ENCODE measurements around the gene ERAS. TPM values are rescaled to one million over a fixed set of nuclear protein-coding genes. Genes with fewer than 3 reads are reported as not detected.
"Not testable (repeated sequence)": the region's sequence is repeated elsewhere in the genome, so short reads cannot be mapped to it uniquely, and the experiment has no call there.

Gene ERAS
- total and polyA plus RNA-seq, 2 donors, result 0.10 TPM; not detected in 1

DNA sequence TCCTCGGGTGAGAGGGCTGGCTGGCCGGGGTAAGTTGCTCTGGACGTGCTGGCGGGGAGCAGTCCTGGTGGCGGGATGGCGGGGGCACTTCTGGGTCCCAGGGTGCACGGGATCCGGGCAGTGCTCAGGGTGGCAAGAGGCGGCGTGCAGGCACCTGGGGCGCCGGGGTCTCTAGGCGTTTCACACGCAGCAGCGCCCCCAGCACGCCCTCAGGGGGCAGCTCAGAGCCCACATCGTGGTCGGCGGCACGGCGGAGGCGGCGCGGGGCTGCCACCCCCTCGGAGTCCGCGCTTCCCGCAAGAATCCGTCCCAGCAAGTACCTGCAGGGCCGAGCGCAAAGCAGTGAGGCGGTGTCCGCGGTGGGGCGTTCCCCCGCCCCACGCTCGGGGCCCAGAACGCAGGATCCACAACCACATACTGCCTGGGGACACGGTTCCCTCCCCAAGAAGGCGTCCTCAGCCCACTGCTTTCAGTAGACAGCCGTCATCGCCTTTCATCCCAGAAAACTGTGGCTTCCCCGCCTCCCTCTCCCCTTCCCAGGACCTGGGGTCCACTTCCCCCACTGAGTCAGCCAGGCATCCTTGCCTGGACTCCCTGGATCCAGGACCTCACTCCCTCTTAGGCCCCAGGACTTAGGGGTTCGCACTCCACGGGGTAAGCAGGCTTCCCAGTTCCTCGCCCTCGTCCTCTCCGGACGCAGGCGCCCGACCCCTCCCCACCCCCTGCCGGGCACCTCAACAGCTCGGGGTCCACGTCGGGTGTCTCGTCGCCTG is 5.0 kb downstream of the ERAS start:
- Histone ChIP-seq H3K36me3 (ENCODE audit: insufficient read depth) (no peaks in the 10 kb centered on the region), H3K27ac (ENCODE audit: low read depth) (no peak overlapping the region), H3K4me1 (ENCODE audit: insufficient read depth) (no peaks in the 10 kb centered on the region), H3K4me3 (ENCODE audit: low read depth, low read length) (no peak overlapping the region)
- WGBS, result 9% methylated on average over 56 of the region's 58 CpGs
- no peak for DNase-seq (ENCODE audit: extremely low spot score)

GRCh38 chrX:48831909-48832291 is 5.6 kb downstream of the ERAS start:
- Histone ChIP-seq H3K4me3 (ENCODE audit: low read depth, low read length) (no peak overlapping the region), H3K36me3 (ENCODE audit: insufficient read depth) (no peaks in the 10 kb centered on the region), H3K27ac (ENCODE audit: low read depth) (no peak overlapping the region), H3K4me1 (ENCODE audit: insufficient read depth) (no peaks in the 10 kb centered on the region)
- no peak for DNase-seq (ENCODE audit: extremely low spot score)
- WGBS, result 2% methylated on average over 53 of the region's 57 CpGs

DNA sequence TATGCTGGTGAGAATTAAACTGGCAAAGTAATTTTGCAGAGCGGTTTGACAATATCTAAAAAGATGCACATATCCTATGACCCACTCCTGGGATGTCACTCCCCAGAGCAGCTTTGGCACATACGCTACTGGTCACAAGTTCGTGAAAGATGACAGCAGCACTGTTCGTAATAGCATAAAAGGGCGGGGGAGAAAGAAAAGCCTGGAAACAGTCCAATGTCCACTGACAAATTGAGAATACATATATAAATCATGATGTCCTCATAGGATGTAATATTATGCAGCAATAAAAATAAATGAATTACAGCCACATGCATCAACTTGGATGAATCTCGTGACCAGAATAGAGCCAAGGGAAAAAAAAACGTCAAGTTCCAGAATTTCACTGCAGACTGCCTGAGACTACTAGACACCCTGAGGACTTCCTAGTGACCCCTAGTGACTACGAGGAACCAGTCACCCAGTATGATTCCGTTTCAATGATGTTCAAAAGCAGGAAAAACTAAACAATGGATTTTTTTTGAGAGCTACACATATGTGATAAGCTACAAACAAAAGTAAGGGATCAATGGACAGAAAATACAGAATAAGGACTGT is 7.3 kb downstream of the ERAS start:
- H3K4me3 ChIP-seq (ENCODE audit: low read depth, low read length), result no peak overlapping the region
- no peaks in the 10 kb centered on the region for H3K36me3 ChIP-seq (ENCODE audit: insufficient read depth)
- 31% methylated on average over 9 of the region's 9 CpGs for WGBS
- DNase-seq (ENCODE audit: extremely low spot score), result no peak
- H3K27ac ChIP-seq (ENCODE audit: low read depth), result no peak overlapping the region
- no peaks in the 10 kb centered on the region for H3K4me1 ChIP-seq (ENCODE audit: insufficient read depth)

DNA sequence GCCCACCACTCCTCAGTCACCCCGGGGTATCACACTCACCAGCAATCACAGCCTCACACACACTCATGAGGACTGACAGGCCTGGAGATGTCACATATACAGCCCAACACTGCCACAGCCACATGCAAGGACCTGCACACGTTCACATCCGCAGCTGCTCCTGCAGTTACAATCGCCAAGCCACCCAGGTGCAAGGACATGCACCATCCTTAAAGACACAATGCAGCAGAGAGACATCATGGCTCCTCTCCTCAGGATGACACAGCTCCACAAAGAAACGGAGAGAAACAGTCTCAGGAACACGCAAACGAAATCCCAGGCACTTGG is 8.0 kb downstream of the ERAS start:
- DNase-seq (ENCODE audit: extremely low spot score), result no peak
- no peak overlapping the region for H3K4me3 ChIP-seq (ENCODE audit: low read depth, low read length)
- 12% methylated on average over 7 of the region's 7 CpGs for WGBS
- H3K4me1 ChIP-seq (ENCODE audit: insufficient read depth), result no peaks in the 10 kb centered on the region
- H3K27ac ChIP-seq (ENCODE audit: low read depth), result no peak overlapping the region
- H3K36me3 ChIP-seq (ENCODE audit: insufficient read depth), result no peaks in the 10 kb centered on the region

GRCh38 chrX:48835524-48836329 is 9.4 kb downstream of the ERAS start, which contains the start of gene PCSK1N:
Gene PCSK1N, minus strand, starts transcription at chrX:48835610. Its CDS starts 78 bp downstream, at chrX:48835532.
- H3K4me1 ChIP-seq (ENCODE audit: insufficient read depth), result no peaks in the 10 kb centered on the region
- H3K4me3 ChIP-seq (ENCODE audit: low read depth, low read length), result peak within 1 kb of the TSS; percentile 9
- H3K36me3 ChIP-seq (ENCODE audit: insufficient read depth), result no peaks in the 10 kb centered on the region
- no peak for DNase-seq (ENCODE audit: extremely low spot score)
- H3K27ac ChIP-seq (ENCODE audit: low read depth), result no peak within 1 kb of the TSS
- WGBS, result 37% methylated on average over 15 of the region's 35 CpGs

DNA sequence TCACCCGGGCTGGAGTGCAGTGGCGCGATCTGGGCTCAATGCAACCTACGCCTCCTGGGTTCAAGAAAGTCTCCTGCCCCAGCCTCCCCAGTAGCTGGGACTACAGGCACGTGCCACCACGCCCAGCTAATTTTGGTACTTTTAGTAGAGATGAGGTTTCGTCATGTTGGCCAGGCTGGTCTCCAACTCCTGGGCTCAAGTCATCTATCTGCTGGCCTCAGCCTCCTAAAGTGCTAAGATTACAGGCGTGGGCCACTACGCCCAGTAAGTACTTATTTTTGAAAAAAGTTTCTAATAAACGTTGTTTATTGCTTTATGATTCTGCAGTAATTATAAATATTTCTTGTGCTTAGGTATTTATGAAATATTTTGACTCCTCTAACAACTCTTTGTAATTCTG is 13.4 kb downstream of the ERAS start:
- no peaks in the 10 kb centered on the region for H3K4me1 ChIP-seq (ENCODE audit: insufficient read depth)
- H3K27ac ChIP-seq (ENCODE audit: low read depth), result no peak overlapping the region
- H3K4me3 ChIP-seq (ENCODE audit: low read depth, low read length), result no peak overlapping the region
- H3K36me3 ChIP-seq (ENCODE audit: insufficient read depth), result no peaks in the 10 kb centered on the region
- 80% methylated on average over 10 of the region's 10 CpGs for WGBS
- no peak for DNase-seq (ENCODE audit: extremely low spot score)

- no peaks in the 10 kb centered on the region for H3K4me1 ChIP-seq (ENCODE audit: insufficient read depth)
- WGBS, result 60% methylated on average over 1 of the region's 1 CpG
- DNase-seq (ENCODE audit: extremely low spot score), result no peak
- no peak overlapping the region for H3K27ac ChIP-seq (ENCODE audit: low read depth)
- no peak overlapping the region for H3K4me3 ChIP-seq (ENCODE audit: low read depth, low read length)
- no peaks in the 10 kb centered on the region for H3K36me3 ChIP-seq (ENCODE audit: insufficient read depth)
These were observed 22.5 kb downstream of the ERAS start for GRCh38 chrX:48848847-48849246.

GRCh38 chrX:48852857-48853256 is 26.5 kb downstream of the ERAS start:
- Histone ChIP-seq H3K36me3 (ENCODE audit: insufficient read depth) (no peaks in the 10 kb centered on the region), H3K27ac (ENCODE audit: low read depth) (no peak overlapping the region), H3K4me1 (ENCODE audit: insufficient read depth) (no peaks in the 10 kb centered on the region), H3K4me3 (ENCODE audit: low read depth, low read length) (no peak overlapping the region)
- DNase-seq (ENCODE audit: extremely low spot score), result no peak
- WGBS, result 82% methylated on average over 7 of the region's 7 CpGs

GRCh38 chrX:48853494-48853893 is 27.2 kb downstream of the ERAS start:
- not testable (repeated sequence) for H3K4me1 ChIP-seq (ENCODE audit: insufficient read depth); H3K27ac ChIP-seq (ENCODE audit: low read depth); H3K36me3 ChIP-seq (ENCODE audit: insufficient read depth); DNase-seq (ENCODE audit: extremely low spot score); H3K4me3 ChIP-seq (ENCODE audit: low read depth, low read length)

DNA sequence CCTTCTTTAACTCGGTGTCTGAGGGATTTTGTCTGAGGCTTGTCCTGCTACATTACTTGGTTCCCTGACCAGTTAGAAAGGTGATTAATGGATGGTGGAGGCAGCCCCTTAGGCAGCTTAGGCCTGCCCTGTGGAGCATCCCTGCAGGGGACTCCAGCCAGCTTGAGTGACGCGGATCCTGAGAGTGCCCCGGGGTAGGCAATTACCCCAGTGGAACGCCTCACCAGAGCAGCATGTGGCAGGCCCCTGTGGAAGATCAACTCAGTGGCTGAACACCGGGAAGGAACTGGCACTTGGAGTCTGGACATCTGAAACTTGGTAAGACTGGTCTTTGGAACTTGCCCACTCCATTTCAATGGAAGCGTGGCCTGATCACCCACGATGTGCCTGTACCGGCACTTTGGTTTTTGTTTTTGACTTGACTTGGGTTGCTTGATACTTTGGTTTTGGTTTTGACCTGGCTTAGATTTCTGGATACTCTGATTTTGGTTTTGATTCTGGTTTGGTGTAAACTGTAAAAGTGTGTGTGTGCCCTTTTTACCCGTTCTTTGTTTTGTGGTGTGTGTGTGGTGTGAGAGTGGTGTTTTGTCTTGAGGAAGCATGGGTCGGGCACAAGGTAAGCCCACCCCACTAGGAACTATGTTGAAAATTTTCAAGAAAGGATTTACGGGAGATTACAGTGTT is 27.9 kb downstream of the ERAS start:
- H3K4me3 ChIP-seq (ENCODE audit: low read depth, low read length); H3K27ac ChIP-seq (ENCODE audit: low read depth); H3K4me1 ChIP-seq (ENCODE audit: insufficient read depth); DNase-seq (ENCODE audit: extremely low spot score); H3K36me3 ChIP-seq (ENCODE audit: insufficient read depth): not testable (repeated sequence)
- 83% methylated on average over 12 of the region's 12 CpGs for WGBS

DNA sequence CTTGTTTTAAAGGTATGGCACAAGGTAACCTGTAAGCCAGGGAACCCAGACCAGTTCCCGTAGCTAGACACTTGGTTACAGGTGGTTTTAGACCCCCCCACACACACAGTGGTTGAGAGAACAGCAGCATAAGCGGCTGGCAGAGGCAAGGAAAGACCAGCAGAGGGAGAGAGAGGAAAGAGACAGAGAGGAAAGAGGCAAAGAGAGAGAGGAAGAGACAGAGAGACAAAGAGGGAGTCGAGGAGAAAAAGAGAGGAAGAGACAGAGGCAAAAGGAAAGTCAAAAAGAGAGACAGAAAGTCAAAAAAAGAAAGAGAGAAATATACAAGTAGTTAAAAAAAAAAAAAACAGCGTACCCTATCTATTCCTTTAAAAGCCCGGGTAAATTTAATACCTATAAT is 28.6 kb downstream of the ERAS start:
- DNase-seq (ENCODE audit: extremely low spot score), result no peak
- WGBS, result 44% methylated on average over 5 of the region's 5 CpGs
- Histone ChIP-seq H3K27ac (ENCODE audit: low read depth) (no peak overlapping the region), H3K36me3 (ENCODE audit: insufficient read depth) (no peaks in the 10 kb centered on the region), H3K4me3 (ENCODE audit: low read depth, low read length) (no peak overlapping the region), H3K4me1 (ENCODE audit: insufficient read depth) (no peaks in the 10 kb centered on the region)

- 17% methylated on average over 4 of the region's 4 CpGs for WGBS
- Histone ChIP-seq H3K36me3 (ENCODE audit: insufficient read depth) (no peaks in the 10 kb centered on the region), H3K4me1 (ENCODE audit: insufficient read depth) (no peaks in the 10 kb centered on the region), H3K4me3 (ENCODE audit: low read depth, low read length) (no peak overlapping the region), H3K27ac (ENCODE audit: low read depth) (no peak overlapping the region)
- no peak for DNase-seq (ENCODE audit: extremely low spot score)
These were observed 37.9 kb downstream of the ERAS start for GRCh38 chrX:48864210-48864609.

GRCh38 chrX:48872017-48872416 is 45.7 kb downstream of the ERAS start:
- H3K27ac ChIP-seq (ENCODE audit: low read depth); H3K4me1 ChIP-seq (ENCODE audit: insufficient read depth); H3K36me3 ChIP-seq (ENCODE audit: insufficient read depth); H3K4me3 ChIP-seq (ENCODE audit: low read depth, low read length); DNase-seq (ENCODE audit: extremely low spot score): not testable (repeated sequence)
- WGBS, result 71% methylated on average over 1 of the region's 2 CpGs
